BLaER1 treated with 17β-estradiol and CSF1 and Interleukin-3, amounts not matched to agents 10 nM and 100 nM (cell line): Measurements from ENCODE around the gene PDE2A.

ENCODE experiments used
- H3K27ac ChIP-seq, 11 experiments: shearing (Covaris generic); formaldehyde crosslinking; 2 replicates each; pipeline ENCODE4 v1.8.1; 2022
- H3K27me3 ChIP-seq, 11 experiments: shearing (Covaris generic); formaldehyde crosslinking; 2 replicates each; pipeline ENCODE4 v1.8.1; 2022
- H3K36me3 ChIP-seq, 11 experiments: shearing (Covaris generic); formaldehyde crosslinking; 2 replicates each; pipeline ENCODE4 v1.8.1; 2022
- H3K4me1 ChIP-seq, 10 experiments: shearing (Covaris generic); formaldehyde crosslinking; 2 replicates each; pipeline ENCODE4 v1.8.1; 2022
- H3K4me2 ChIP-seq, 11 experiments: shearing (Covaris generic); formaldehyde crosslinking; 2 replicates each; pipeline ENCODE4 v1.8.1; 2022
- H3K4me3 ChIP-seq, 10 experiments: shearing (Covaris generic); formaldehyde crosslinking; 2 replicates each; pipeline ENCODE4 v1.8.1; 2022
- H3K9ac ChIP-seq, 11 experiments: shearing (Covaris generic); formaldehyde crosslinking; 2 replicates each; pipeline ENCODE4 v1.8.1; 2022
- H3K9me3 ChIP-seq, 11 experiments: shearing (Covaris generic); formaldehyde crosslinking; replicated peaks in 1 of 11; 2 replicates each; pipeline ENCODE4 v1.8.1; 2022
- H4K20me1 ChIP-seq, 11 experiments: shearing (Covaris generic); formaldehyde crosslinking; 2 replicates each; pipeline ENCODE4 v1.8.1; 2022
- Cebpa-rat ChIP-seq, 11 experiments: shearing (Covaris generic); IDR thresholded peaks; 2 replicates each; pipeline ENCODE4 v1.8.1; 2022

PDE2A gene

GRCh38 chr11:72676861-72677341 lies 2.7 kb upstream of the PDE2A start:
- Histone ChIP-seq H3K36me3 (0 out of 22 replicates have a peak, but pooled peaks cover 0 to 1% (median 0%) of the 10 kb centered on the region in 11 experiments), H3K4me2 (no peak overlapping the region; a peak in 1 of 22 replicates), H3K4me3 (no peak overlapping the region), H3K4me1 (peaks cover 18 to 29% (median 25%) of the 10 kb centered on the region in 10 experiments), H4K20me1 (peaks cover 34 to 99% (median 57%) of the 10 kb centered on the region in 11 experiments; a peak in 20 of 22 replicates), H3K27ac (no peak overlapping the region), H3K9me3 (no peaks in the 10 kb centered on the region), H3K27me3 (peaks cover 54 to 74% (median 66%) of the 10 kb centered on the region in 11 experiments), H3K9ac (no peak overlapping the region)
- no peak for TF ChIP-seq Cebpa-rat (IDR thresholded peaks at IDR 0.05)

- peaks cover 54 to 68% (median 63%) of the 10 kb centered on the region in 11 experiments for H3K27me3 ChIP-seq
Observed at GRCh38 chr11:72675221-72675620, 999 bp upstream of the PDE2A start.

GRCh38 chr11:72673284-72673942 lies 809 bp downstream of the PDE2A start:
- no peak overlapping the region for H3K4me3 ChIP-seq

More at GRCh38 chr11:72675221-72675620, 999 bp upstream of the PDE2A start:
- no peak overlapping the region for H3K4me2 ChIP-seq
- no peak overlapping the region for H3K9ac ChIP-seq
- peaks cover 18 to 37% (median 29%) of the 10 kb centered on the region in 10 experiments for H3K4me1 ChIP-seq
- peaks cover 17 to 93% (median 40%) of the 10 kb centered on the region in 11 experiments; a peak in 19 of 22 replicates for H4K20me1 ChIP-seq
- no peaks in the 10 kb centered on the region for H3K36me3 ChIP-seq
- H3K4me3 ChIP-seq, result no peak overlapping the region
- no peaks in the 10 kb centered on the region for H3K9me3 ChIP-seq
- no peak overlapping the region for H3K27ac ChIP-seq
- TF ChIP-seq Cebpa-rat (IDR thresholded peaks at IDR 0.05), result no peak

GRCh38 chr11:72672597-72673238 lies 1.5 kb downstream of the PDE2A start:
- Histone ChIP-seq H3K27ac (no peak overlapping the region), H3K9ac (no peak overlapping the region), H3K36me3 (no peaks in the 10 kb centered on the region), H4K20me1 (peaks cover 0 to 73% (median 23%) of the 10 kb centered on the region in 11 experiments; a peak in 14 of 22 replicates), H3K27me3 (peaks cover 35 to 43% (median 40%) of the 10 kb centered on the region in 11 experiments), H3K4me2 (peak overlapping the region; percentile 37 to 67 (median 56)), H3K9me3 (peaks cover 0 to 4% (median 1%) of the 10 kb centered on the region in 11 experiments; a peak in 15 of 22 replicates), H3K4me1 (peaks cover 35 to 51% (median 43%) of the 10 kb centered on the region in 10 experiments), H3K4me3 (no peak overlapping the region)
- TF ChIP-seq Cebpa-rat (IDR thresholded peaks at IDR 0.05), result no peak

More at GRCh38 chr11:72673284-72673942, 809 bp downstream of the PDE2A start:
- Histone ChIP-seq H3K36me3 (no peaks in the 10 kb centered on the region), H3K4me1 (peaks cover 29 to 47% (median 38%) of the 10 kb centered on the region in 10 experiments), H4K20me1 (peaks cover 0 to 80% (median 23%) of the 10 kb centered on the region in 11 experiments; a peak in 15 of 22 replicates), H3K9ac (no peak overlapping the region), H3K27ac (no peak overlapping the region), H3K4me2 (peak overlapping the region; percentile 37 to 67 (median 56)), H3K27me3 (peaks cover 42 to 50% (median 47%) of the 10 kb centered on the region in 11 experiments), H3K9me3 (no peaks in the 10 kb centered on the region)
- TF ChIP-seq Cebpa-rat (IDR thresholded peaks at IDR 0.05), result no peak

GRCh38 chr11:72671152-72672099 lies 2.8 kb downstream of the PDE2A start:
- Histone ChIP-seq H3K9me3 (peaks cover 6 to 11% (median 9%) of the 10 kb centered on the region in 11 experiments; a peak in 21 of 22 replicates), H4K20me1 (peaks cover 0 to 60% (median 17%) of the 10 kb centered on the region in 11 experiments; a peak in 13 of 22 replicates), H3K4me3 (no peak overlapping the region), H3K4me1 (peaks cover 35 to 51% (median 43%) of the 10 kb centered on the region in 10 experiments), H3K4me2 (peak overlapping the region in 6 of 11 experiments; percentile 5 to 65 (median 43); a peak in 8 of 22 replicates), H3K27ac (no peak overlapping the region), H3K27me3 (peaks cover 22 to 30% (median 27%) of the 10 kb centered on the region in 11 experiments), H3K36me3 (no peaks in the 10 kb centered on the region; a peak in 1 of 22 replicates), H3K9ac (no peak overlapping the region)
- TF ChIP-seq Cebpa-rat (IDR thresholded peaks at IDR 0.05), result no peak

GRCh38 chr11:72670041-72670440 lies 4.2 kb downstream of the PDE2A start:
- Histone ChIP-seq H3K4me2 (0 out of 22 replicates have a peak overlapping the region, but pooled peaks of 1 of the 11 experiments have one; percentile 7), H3K36me3 (no peaks in the 10 kb centered on the region; a peak in 1 of 22 replicates), H3K27me3 (peaks cover 10 to 16% (median 13%) of the 10 kb centered on the region in 11 experiments; a peak in 15 of 22 replicates), H3K9me3 (peaks cover 6 to 11% (median 9%) of the 10 kb centered on the region in 11 experiments; a peak in 21 of 22 replicates), H4K20me1 (peaks cover 0 to 46% (median 8%) of the 10 kb centered on the region in 11 experiments; a peak in 13 of 22 replicates), H3K27ac (no peak overlapping the region), H3K4me1 (peaks cover 37 to 60% (median 46%) of the 10 kb centered on the region in 10 experiments), H3K4me3 (no peak overlapping the region), H3K9ac (no peak overlapping the region)
- TF ChIP-seq Cebpa-rat (IDR thresholded peaks at IDR 0.05), result no peak

GRCh38 chr11:72669527-72669926 lies 4.7 kb downstream of the PDE2A start:
- Histone ChIP-seq H3K36me3 (no peaks in the 10 kb centered on the region; a peak in 1 of 22 replicates), H3K4me2 (peak overlapping the region in 3 of 11 experiments; percentile 0 to 23 (median 11); a peak in 2 of 22 replicates), H3K9ac (no peak overlapping the region), H3K4me1 (peaks cover 37 to 60% (median 44%) of the 10 kb centered on the region in 10 experiments), H4K20me1 (peaks cover 0 to 41% (median 6%) of the 10 kb centered on the region in 11 experiments; a peak in 13 of 22 replicates), H3K4me3 (no peak overlapping the region), H3K27ac (no peak overlapping the region), H3K27me3 (peaks cover 5 to 11% (median 8%) of the 10 kb centered on the region in 11 experiments; a peak in 13 of 22 replicates), H3K9me3 (peaks cover 6 to 11% (median 9%) of the 10 kb centered on the region in 11 experiments; a peak in 21 of 22 replicates)
- no peak for TF ChIP-seq Cebpa-rat (IDR thresholded peaks at IDR 0.05)
